ENCODE data around the gene ADSS1. TPM values are rescaled to one million over a fixed set of nuclear protein-coding genes. Genes with fewer than 3 reads are reported as not detected.

ADSS1 gene
- total and polyA plus RNA-seq, 2 experiments from 2014 or later = 3.8 to 7.6 TPM

GRCh38 chr14:104776481-104776880, 52.5 kb downstream of the ADSS1 start:
- Histone ChIP-seq H3K27me3 (no peaks in the 10 kb centered on the region), H3K4me2 (no peak overlapping the region), H3K4me1 (ENCODE audit: insufficient read depth) (no peaks in the 10 kb centered on the region), H3K36me3 (replicated peaks; ENCODE audit: insufficient read depth, low read depth) (no peaks in the 10 kb centered on the region), H3K79me2 (no peaks in the 10 kb centered on the region), H3K27ac (no peak overlapping the region), H3K9me3 (ENCODE audit: low read depth) (no peaks in the 10 kb centered on the region), H2AFZ (no peak overlapping the region), H4K20me1 (ENCODE audit: insufficient read depth, poor library complexity, severe bottlenecking) (no peaks in the 10 kb centered on the region), H3K4me3 (no peak overlapping the region), H3K9me2 (replicated peaks; ENCODE audit: insufficient read depth) (no peaks in the 10 kb centered on the region)
- DNase-seq (ENCODE audit: low spot score) = no peak
- no peak for TF ChIP-seq EZH2 (IDR thresholded peaks at IDR 0.05; ENCODE audit: borderline replicate concordance)
- TF ChIP-seq CTCF (IDR thresholded peaks at IDR 0.05; ENCODE audit: poor library complexity) = no peak
- TF ChIP-seq EZH2phosphoT487 (IDR thresholded peaks at IDR 0.05; ENCODE audit: low read depth, severe bottlenecking, unreplicated experiment) = no peak
- WGBS (ENCODE audit: low lambda C conversion rate, missing lambda C conversion rate) = 97% methylated on average over 10 of the region's 15 CpGs

DNA sequence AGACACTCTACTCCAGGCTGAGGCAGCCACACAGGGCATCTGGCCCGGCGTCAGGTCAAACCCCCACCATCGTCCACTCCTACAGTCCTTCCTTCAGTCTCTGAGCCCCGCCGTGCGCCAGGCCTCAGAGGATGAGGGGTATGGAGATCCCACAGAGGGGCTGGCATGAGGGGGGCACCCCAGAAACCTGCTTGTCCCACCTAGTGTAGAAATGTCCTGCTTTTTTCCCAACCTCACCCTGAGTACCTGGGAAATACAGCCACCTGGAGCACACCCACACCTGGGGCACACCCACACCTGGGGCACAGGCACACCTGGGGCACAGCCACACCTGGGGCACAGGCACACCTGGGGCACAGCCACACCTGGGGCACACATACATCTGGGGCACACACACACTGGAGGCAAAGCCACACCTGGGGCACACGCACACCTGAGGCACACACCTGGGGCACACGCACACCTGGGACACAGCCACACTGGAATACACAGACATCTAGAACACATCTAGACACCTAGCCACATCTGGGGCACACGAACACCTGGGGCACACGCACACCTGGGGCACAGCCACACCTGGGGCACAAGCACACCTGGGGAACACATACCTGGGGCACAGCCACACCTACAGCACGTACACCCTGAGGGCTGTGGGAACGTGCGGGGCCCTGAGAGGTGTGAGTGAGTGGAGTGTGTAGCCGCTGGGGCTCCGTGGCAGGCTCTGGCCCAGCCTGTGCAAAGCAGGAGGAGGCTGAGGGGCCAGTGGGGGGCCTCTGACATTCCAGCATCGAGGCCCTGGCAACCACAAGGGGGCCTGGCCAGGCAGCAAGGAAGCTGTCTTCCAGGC, 53.2 kb downstream of the ADSS1 start:
- Histone ChIP-seq H3K36me3 (replicated peaks; ENCODE audit: insufficient read depth, low read depth) (no peaks in the 10 kb centered on the region), H3K9me2 (replicated peaks; ENCODE audit: insufficient read depth) (no peaks in the 10 kb centered on the region), H3K27me3 (no peaks in the 10 kb centered on the region), H3K27ac (peak overlapping the region; percentile 31), H4K20me1 (ENCODE audit: insufficient read depth, poor library complexity, severe bottlenecking) (no peaks in the 10 kb centered on the region), H3K79me2 (no peaks in the 10 kb centered on the region), H3K4me3 (no peak overlapping the region), H3K4me2 (peak overlapping the region; percentile 41), H3K4me1 (ENCODE audit: insufficient read depth) (no peaks in the 10 kb centered on the region), H2AFZ (no peak overlapping the region), H3K9me3 (ENCODE audit: low read depth) (no peaks in the 10 kb centered on the region)
- 84% methylated on average over 16 of the region's 16 CpGs for WGBS (ENCODE audit: low lambda C conversion rate, missing lambda C conversion rate)
- DNase-seq (ENCODE audit: low spot score) = no peak
- TF ChIP-seq EZH2phosphoT487 (IDR thresholded peaks at IDR 0.05; ENCODE audit: low read depth, severe bottlenecking, unreplicated experiment) (no peak), EZH2 (IDR thresholded peaks at IDR 0.05; ENCODE audit: borderline replicate concordance) (no peak), CTCF (IDR thresholded peaks at IDR 0.05; ENCODE audit: poor library complexity) (no peak)

- no peaks in the 10 kb centered on the region for H3K79me2 ChIP-seq
- no peak overlapping the region for H3K4me2 ChIP-seq
- H4K20me1 ChIP-seq (ENCODE audit: insufficient read depth, poor library complexity, severe bottlenecking) = no peaks in the 10 kb centered on the region
- no peaks in the 10 kb centered on the region for H3K4me1 ChIP-seq (ENCODE audit: insufficient read depth)
- H3K36me3 ChIP-seq (replicated peaks; ENCODE audit: insufficient read depth, low read depth) = no peaks in the 10 kb centered on the region
- H3K27me3 ChIP-seq = no peaks in the 10 kb centered on the region
- no peak overlapping the region for H2AFZ ChIP-seq
- DNase-seq (ENCODE audit: low spot score) = no peak
- no peaks in the 10 kb centered on the region for H3K9me2 ChIP-seq (replicated peaks; ENCODE audit: insufficient read depth)
- WGBS (ENCODE audit: low lambda C conversion rate, missing lambda C conversion rate) = 88% methylated on average over 10 of the region's 15 CpGs
- no peak overlapping the region for H3K27ac ChIP-seq
- no peak for TF ChIP-seq EZH2phosphoT487 (IDR thresholded peaks at IDR 0.05; ENCODE audit: low read depth, severe bottlenecking, unreplicated experiment)
- TF ChIP-seq CTCF (IDR thresholded peaks at IDR 0.05; ENCODE audit: poor library complexity) = no peak
- no peak for TF ChIP-seq EZH2 (IDR thresholded peaks at IDR 0.05; ENCODE audit: borderline replicate concordance)
- no peaks in the 10 kb centered on the region for H3K9me3 ChIP-seq (ENCODE audit: low read depth)
- H3K4me3 ChIP-seq = no peak overlapping the region
Measured at GRCh38 chr14:104777808-104778249, 53.8 kb downstream of the ADSS1 start.

All from hepatocyte (in vitro differentiated cells).